ENCODE data around the gene DBNDD2.

DBNDD2 gene

DNA sequence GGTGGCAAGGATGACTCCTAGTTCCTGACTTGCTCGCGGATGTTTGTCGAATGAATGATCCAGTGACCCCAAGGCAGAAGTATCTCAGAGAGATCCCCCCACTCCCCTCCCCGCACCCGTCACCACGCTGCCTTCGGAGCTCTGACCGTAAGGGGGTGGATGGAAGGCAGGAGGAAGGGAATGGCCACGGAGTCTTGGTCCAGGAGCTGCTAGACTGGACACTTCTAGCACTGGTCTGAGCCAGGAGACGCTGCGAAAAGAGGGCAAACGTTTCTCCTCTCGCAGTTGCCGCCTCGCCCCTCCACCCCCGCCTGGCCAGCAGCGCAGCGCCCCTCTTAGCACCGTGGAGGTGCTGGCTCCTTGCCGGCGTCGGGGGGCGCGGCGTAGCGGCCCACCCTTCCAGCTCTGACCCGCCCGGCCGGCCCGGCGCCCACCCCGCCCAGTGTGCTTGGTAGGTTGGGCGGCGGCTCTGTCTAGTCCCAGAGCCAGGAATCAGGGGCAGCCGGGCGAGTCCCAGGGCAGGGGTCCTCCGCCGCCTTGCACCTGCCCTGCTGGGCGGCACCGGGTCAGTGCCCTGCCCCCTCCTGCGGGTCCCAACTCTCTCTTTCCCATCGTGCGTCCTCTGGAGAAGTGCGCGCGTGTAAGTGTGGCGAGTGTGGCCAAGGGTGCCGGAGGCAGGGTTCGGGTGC is 2.4 kb upstream of the DBNDD2 start:
- TF ChIP-seq, protein P1, sequence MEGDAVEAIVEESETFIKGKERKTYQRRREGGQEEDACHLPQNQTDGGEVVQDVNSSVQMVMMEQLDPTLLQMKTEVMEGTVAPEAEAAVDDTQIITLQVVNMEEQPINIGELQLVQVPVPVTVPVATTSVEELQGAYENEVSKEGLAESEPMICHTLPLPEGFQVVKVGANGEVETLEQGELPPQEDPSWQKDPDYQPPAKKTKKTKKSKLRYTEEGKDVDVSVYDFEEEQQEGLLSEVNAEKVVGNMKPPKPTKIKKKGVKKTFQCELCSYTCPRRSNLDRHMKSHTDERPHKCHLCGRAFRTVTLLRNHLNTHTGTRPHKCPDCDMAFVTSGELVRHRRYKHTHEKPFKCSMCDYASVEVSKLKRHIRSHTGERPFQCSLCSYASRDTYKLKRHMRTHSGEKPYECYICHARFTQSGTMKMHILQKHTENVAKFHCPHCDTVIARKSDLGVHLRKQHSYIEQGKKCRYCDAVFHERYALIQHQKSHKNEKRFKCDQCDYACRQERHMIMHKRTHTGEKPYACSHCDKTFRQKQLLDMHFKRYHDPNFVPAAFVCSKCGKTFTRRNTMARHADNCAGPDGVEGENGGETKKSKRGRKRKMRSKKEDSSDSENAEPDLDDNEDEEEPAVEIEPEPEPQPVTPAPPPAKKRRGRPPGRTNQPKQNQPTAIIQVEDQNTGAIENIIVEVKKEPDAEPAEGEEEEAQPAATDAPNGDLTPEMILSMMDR (conservative IDR thresholded peaks at IDR 0.05; ENCODE audit: control insufficient read depth, insufficient read depth, low read depth, low read length) = no peak
- H3K4me3 ChIP-seq (ENCODE audit: control insufficient read depth, low read depth, low read length) = peak overlapping the region; percentile 46
- no peak for DNase-seq (ENCODE audit: low read depth)

DNA sequence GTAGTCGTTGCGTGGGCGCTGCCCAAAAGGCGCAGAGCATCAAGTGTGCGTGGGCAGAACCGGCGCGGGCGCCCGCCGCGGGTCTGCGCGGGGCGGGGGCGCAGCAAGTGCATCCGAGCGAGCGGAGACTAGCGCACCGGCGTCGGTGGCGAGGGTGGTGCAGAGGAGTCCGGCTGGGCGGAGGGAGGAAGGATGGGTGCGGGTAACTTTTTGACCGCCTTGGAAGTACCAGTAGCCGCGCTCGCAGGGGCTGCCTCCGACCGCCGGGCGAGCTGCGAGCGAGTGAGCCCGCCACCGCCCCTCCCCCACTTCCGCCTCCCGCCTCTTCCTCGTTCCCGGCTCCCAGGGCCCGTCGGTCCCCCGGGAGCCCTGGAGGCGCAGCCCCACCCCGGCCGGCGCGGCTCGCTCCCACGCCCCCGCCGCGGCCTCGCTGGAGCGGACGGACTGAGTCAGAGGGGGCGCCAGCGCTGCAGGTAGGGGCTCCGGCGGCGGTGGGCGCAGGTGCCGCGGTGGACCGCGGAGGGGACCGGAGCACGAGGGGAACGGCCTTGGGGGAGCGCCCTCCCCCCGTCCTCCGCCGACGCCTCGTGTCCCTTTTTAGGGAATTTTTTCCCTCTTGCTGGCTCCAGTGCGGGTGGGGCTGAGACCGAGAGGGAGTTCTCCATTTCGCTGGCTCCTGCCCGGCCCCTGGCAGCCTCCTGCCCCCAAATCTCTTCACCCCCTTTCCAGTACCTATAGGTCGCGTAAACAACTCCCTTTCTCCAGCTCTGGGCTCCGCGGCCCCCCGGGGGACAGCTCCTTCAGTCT is 1.6 kb upstream of the DBNDD2 start:
- DNase-seq (ENCODE audit: low read depth) = peak; percentile 30
- peak overlapping the region; percentile 47 for H3K4me3 ChIP-seq (ENCODE audit: control insufficient read depth, low read depth, low read length)
- TF ChIP-seq, protein P1 (conservative IDR thresholded peaks at IDR 0.05; ENCODE audit: control insufficient read depth, insufficient read depth, low read depth, low read length) = no peak

DNA sequence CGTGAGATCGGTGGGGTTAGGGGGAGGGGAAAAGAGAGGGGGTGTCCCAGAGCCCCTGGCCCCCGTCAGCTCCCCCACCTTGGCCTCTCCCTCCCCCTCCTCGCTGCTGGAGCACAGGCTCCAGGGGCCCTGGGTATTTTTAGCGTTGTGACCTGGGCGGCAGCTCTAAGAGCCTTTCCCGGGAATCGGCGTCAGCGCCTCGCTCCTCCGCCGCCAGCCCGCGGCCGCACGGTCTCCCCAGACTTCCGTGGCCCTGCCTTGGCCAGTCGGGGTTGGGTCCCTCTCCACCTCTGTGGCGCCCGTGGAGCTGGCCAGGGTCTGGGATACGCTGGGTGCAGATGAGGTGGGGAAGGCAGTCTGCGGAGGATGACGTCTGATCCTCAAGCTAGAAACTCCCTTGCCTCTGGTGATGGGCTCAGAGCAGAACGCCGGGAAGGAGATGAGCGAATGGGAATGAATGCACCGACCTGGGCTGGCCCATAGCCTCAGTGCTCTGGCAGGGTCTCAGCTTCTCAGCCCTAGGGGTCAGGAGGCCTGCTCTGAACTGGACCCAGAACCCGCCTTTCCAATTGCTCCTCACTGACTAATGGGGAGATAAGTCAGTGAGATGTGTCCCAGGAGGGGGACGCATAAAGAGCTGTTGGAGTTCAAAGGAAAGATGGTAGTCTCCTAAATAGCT is 883 bp upstream of the DBNDD2 start:
- TF ChIP-seq, protein P1 (conservative IDR thresholded peaks at IDR 0.05; ENCODE audit: control insufficient read depth, insufficient read depth, low read depth, low read length) = no peak
- H3K4me3 ChIP-seq (ENCODE audit: control insufficient read depth, low read depth, low read length) = peak overlapping the region; percentile 47
- peak; percentile 35 for DNase-seq (ENCODE audit: low read depth)

DNA sequence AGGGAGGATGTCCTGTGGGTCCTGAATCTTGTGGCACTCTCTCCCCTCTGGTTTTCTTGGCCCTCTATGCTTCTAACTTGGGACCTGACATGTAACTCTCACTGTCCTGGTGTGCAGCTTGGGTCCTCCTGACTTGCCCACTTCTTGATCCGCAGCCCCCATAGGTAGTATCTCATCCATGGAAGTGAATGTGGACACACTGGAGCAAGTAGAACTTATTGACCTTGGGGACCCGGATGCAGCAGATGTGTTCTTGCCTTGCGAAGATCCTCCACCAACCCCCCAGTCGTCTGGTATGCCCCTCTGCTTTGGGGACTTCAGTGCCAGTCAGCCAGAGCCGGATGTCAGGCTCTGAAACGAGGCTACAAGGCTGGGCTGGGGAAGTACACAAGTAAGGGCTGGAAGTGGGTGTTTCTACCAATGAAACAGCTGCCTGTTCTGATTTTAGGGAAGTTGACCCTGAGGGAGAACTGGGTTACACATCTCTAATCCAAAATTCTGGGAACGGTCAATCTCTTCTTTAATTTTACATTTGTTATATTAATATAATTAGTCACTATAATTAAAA is 641 bp downstream of the DBNDD2 start:
- TF ChIP-seq, protein P1 (conservative IDR thresholded peaks at IDR 0.05; ENCODE audit: control insufficient read depth, insufficient read depth, low read depth, low read length) = no peak
- no peak overlapping the region for H3K4me3 ChIP-seq (ENCODE audit: control insufficient read depth, low read depth, low read length)
- DNase-seq (ENCODE audit: low read depth) = no peak

DNA sequence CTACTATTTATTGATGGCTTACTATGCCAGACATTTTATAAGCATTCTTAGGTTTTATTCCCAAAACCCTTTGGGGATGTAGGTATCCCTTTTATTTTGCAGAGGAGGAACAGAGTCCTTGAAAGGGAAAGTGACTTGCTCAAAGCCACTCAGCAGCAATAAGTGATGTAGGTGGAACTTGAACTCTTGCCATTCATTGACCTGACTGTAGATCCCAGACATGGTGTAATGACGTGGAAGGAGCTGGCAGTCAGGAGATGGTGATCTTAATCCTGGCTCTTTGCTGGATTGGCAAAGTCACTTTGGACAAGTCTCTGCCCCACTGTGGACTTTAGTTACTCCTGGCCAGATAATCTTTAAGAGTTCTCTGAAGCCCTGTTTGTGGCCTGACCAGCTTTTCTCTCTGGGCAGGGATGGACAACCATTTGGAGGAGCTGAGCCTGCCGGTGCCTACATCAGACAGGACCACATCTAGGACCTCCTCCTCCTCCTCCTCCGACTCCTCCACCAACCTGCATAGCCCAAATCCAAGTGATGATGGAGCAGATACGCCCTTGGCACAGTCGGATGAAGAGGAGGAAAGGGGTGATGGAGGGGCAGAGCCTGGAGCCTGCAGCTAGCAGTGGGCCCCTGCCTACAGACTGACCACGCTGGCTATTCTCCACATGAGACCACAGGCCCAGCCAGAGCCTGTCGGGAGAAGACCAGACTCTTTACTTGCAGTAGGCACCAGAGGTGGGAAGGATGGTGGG is 1.6 kb downstream of the DBNDD2 start:
- H3K4me3 ChIP-seq (ENCODE audit: control insufficient read depth, low read depth, low read length) = no peak overlapping the region
- TF ChIP-seq, protein P1 (conservative IDR thresholded peaks at IDR 0.05; ENCODE audit: control insufficient read depth, insufficient read depth, low read depth, low read length) = no peak
- no peak for DNase-seq (ENCODE audit: low read depth)

DNA sequence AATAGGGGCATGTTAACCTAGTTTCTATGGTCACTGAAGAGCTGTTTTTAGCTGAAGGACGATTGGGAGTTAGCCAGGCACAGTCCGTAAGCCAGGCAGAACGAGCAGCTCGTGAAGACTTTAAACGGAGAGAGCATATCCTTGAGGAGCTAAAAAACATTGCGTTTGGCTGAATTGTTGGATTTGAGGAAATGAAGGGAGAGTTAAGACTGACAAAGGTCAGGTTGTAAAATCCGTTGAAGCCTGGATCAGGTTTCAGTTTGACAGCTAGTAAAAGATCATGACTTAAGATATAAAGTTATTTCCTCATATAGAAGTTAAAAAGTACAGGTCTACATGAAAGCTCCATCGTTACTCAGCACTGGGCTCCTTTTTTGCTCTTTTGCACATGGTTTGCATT is 2.8 kb downstream of the DBNDD2 start:
- TF ChIP-seq, protein P1 (conservative IDR thresholded peaks at IDR 0.05; ENCODE audit: control insufficient read depth, insufficient read depth, low read depth, low read length) = no peak

More for the DNA sequence above, 2.8 kb downstream of the DBNDD2 start:
- H3K4me3 ChIP-seq (ENCODE audit: control insufficient read depth, low read depth, low read length) = no peak overlapping the region
- DNase-seq (ENCODE audit: low read depth) = no peak
